HG03460 (cell line): ENCODE results near the gene SLC15A5.

ENCODE experiments used
- ATAC-seq: cut with Tn5 transposase; IDR thresholded peaks from one replicate; pipeline ENCODE4 v1.9.1; 2021; ENCODE audit not compliant: unreplicated experiment

SLC15A5 gene, protein sequence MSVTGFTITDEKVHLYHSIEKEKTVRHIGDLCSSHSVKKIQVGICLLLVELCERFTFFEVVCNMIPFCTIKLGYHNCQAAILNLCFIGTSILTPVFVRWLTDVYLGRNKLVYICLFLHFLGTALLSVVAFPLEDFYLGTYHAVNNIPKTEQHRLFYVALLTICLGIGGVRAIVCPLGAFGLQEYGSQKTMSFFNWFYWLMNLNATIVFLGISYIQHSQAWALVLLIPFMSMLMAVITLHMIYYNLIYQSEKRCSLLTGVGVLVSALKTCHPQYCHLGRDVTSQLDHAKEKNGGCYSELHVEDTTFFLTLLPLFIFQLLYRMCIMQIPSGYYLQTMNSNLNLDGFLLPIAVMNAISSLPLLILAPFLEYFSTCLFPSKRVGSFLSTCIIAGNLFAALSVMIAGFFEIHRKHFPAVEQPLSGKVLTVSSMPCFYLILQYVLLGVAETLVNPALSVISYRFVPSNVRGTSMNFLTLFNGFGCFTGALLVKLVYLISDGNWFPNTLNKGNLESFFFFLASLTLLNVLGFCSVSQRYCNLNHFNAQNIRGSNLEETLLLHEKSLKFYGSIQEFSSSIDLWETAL

DNA sequence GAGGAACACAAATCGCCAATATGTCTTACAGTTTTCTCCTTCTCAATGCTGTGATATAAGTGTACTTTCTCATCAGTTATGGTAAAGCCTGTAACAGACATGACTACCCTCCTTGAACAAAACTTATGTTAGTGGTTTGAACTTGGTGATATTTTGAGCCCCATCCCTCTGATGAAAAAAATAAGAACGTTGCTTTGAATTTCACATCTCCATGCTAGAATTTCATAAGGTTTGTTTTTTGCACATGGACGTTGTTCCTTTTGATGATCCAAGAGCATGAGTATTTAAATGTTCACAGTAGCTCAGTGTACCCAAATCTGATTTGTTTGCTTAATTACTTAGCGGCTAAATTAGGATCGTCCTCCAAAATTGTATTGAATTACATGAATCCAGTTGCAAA lies at the start of gene SLC15A5:
SLC15A5 (minus strand) TSS at position 101 of the 400 bp plus-strand sequence; CDS start at position 101, 0 bp downstream.
- ATAC-seq = no peak

DNA sequence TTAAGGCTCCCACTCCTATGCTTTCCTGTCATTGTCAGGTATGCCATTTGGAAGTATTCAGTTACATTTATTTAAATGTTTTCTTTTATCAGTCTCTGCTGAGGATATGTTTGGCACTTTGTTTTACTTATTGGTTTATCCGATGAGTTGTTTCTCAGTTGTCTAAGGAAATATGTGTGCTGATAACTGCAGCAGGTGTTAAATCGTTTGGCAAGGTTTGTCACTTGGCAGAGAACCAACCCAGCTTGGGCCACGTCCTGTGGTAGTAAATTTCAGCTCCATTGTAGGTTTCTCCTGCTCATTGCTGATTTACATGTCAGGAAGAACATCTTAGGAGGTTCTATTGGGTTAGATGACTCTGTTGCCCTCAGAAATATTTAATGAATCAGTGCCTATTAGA lies 47.9 kb upstream of the SLC15A5 start:
- no peak for ATAC-seq

DNA sequence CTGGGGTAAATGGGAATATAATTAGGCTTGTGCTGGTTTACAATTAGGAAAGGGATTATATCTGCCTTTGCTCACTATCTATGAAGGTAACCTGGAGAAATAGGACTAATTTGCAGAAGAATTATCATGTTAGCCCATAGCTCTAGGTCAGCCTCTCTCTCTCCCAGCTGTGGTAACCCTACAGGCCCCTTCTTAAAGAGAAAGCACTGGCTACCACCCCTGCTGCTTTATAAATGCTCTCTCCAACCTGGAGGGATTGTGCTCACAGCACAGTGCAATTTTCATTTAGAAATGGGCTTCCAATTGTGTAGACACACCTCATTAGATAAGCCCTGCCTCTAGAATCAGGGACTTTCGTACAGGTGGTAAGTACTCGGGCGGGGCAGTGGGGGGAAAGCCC lies 47.3 kb upstream of the SLC15A5 start:
- ATAC-seq = no peak

DNA sequence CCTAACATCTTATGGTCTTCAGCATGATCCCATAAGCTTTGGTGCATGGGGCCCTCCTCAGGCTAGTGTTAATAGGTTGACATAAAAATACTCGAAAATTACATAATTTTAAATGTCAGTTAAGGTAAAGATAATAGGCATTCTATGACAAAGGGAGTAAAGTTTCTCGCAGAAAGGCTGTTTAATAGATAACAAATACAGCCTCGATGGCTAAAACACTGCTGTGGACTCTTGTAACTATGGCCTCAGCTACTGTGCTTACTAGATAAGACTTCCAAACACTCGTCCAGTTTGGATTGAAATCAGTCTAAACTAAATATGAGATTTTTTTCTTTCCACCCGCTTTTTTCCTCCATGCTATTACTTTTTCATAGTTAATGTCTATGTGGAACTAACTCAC lies 46.8 kb upstream of the SLC15A5 start:
- no peak for ATAC-seq

DNA sequence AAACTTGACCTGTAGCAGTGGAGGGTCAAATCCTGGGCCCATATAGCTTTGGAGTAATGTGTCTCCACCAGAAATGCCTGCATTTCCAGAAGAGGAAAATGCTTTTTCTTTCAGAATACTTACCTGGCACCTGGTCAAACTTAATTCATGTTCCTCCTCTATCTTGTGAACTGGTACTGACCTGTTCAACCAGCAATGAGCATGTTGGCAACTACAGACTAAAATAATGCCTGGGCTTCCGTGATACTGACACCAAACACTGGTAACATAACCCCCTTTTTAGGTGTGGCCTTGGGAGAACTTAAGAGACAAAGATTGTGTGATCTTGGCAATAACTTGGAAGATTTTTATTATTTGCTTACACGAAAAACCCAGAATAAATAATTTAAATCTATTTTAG lies 46.2 kb upstream of the SLC15A5 start:
- ATAC-seq = no peak

DNA sequence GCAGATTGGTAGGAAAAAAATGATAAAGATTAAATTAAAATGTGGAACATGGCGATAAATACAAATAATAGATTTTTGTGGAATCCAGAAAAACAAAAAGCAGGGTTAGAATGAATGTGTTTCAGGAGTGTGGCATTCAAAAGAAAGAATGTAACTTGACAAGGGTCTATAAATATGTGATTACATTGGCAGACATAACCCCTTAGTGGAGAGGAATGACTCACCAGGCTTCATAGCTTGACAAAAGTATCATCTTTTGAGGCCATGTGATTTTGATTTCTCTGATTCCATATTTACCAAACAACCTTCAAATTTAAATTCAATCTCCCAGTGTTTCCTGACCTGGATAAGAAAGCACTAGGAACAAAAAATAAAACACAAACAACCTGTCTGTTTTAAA lies 45.5 kb upstream of the SLC15A5 start:
- no peak for ATAC-seq

DNA sequence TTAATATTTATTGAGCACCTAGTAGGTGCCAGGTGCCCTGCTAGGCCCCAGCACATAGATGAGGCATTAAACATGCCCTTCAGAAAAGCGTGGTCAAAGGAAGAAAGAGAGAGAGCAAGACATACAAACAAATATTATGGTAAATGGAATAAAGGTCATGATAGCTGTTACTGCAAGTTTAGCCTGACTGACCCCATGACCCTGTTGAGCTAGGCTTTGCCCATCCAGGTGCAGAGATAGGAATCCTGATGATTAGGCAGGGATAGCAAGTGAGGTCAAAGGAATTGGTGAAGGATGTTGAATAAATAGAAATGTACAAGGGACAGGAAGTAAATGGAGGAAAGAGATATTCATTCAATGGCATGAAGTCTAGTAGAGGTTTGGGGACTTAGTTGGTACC lies 33.4 kb upstream of the SLC15A5 start:
- no peak for ATAC-seq

DNA sequence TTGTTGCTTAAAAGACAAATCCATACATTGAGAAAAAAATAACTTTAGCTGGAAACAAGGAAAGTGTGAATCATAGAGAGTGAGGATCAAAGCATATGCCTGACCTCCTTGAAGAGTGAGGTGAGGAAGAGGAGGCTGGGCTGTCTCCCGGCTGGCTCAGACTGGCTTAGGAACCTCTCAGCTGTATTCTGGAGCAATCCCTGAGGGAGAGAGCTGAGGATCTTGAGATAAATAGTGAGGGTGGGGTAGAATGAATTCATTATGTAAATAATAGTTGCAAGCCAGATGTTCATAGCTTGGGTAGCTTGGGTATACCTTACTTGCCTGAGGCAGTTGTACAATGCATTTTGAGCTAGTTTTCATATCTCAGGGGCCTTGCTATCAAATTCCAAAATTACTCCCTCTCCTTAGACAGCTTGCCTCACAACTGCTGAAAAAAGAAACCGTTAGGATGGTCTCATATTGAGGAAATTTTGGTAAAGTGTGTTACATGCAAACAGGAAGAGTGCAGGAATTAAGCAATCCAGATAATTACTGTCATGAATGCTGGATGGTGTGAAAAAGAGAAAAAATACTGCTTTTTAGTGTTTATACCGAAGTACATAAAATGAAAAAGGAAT lies 30.5 kb upstream of the SLC15A5 start:
- no peak for ATAC-seq

DNA sequence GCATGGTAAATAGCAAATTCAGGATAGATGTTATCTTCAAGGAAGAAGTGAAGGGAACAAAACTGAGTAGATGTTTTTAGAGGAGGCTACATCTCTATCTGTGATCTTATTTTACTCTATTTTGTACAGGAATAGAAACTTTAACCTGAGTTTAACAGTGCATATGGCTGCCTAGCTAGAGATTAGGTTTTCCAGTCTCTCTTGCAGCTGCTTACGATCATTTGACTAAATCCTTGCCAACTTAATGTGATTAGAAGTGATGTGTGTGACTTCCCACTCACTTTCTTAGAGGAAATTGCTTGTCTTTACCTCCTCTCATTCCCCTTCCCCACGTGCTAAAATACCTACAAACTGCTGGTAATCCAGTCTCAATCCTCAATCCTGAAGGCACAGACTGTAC lies 26.5 kb upstream of the SLC15A5 start:
- ATAC-seq = no peak

DNA sequence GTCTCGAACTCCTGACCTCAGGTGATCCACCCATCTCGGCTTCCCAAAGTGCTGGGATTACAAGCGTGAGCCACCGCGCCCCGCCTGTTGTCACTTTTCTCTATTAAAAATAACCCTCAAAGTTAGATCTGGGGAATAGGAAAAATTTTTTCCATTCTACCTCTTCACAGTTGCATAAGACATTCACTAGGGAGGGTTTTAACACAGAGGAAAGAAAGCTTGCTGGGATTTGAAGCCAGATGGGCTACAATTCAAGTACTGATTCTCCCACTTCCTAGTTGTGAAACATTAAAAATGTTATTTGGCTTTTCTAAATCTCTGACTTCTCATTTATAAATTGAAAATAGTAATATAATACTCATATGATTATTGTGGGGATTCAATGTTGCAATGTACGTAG lies 23.3 kb upstream of the SLC15A5 start:
- ATAC-seq = no peak

DNA sequence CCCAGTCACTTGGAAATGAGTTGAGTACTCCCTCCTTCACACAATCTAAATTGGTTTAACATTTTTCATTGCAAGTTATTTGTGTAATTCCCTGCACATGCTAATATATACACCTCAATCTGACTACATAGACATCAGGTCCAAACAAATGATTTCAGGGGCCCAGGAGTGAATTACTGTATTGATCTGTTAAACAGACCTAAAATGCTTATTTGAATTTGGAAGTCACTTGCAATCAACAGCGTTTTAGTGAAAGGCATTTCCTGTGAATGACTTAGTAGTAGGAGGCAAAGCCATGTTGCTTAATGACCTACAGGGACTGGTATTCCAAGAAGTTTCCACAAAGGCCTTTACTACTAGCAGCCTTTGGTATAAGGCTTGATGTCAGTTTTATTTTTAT lies 22.6 kb upstream of the SLC15A5 start:
- ATAC-seq = no peak

DNA sequence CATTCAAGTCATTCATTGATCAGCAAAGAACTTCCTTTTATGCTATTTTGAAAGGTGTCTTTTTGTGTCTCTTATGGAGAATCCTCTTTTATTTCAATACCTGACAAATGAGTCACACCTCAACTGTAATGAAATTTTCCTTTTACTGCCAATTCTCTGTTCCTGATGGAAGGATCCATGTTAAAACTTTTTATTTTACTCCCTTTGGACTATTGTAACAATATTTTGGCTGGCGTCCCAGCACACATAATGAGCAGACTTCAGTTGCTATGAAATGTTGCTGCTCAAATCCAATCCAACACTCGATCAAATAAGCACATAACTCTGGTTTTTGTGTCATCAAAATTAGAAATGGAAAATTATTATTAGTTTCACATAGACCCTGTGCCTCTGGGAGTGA lies 21.9 kb upstream of the SLC15A5 start:
- no peak for ATAC-seq

DNA sequence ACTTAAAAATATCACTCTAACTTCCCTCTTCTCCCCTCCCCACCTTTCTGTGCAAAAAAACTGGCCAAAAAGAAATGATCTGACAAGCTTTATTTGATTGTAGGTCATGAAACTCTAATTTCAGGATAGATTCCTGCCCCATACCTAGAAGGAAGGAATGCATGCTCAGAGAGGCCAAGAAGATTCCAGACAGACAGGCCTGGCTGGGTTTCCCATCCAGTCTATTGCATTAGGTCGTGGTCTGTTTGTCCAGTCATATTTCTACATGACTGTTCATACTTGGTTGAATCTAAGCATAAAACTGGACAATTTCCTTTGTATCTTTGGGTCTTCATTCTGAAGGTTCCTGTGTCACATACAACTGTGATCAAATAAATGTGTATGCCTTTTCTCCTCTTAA lies 20.0 kb upstream of the SLC15A5 start:
- no peak for ATAC-seq

DNA sequence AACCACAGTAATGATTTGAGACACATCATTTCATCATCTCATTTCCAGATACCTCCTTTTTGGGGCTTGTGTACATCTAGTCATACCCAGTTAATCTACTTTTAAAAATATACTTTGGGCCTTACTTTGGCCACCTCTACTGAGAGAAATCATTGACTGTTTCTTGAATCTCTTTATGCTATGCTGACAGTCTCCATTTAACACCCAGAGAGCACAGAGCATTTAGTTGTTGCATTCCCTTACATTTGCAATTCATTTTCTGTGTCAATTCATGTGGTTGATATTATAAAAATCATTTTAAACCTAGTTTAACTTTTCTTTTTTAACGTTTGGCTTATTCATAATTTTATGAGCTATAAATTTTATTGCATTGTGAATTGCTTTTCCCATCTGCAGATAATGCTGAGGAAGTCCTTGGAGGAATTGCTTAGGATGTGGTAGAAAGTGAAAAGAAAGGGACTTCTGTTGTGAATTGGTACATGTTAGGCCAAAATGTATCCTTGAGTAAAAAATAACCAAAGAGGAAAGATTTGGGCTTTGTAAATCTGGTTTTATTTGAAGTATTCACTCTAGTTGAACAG lies 17.0 kb upstream of the SLC15A5 start:
- ATAC-seq = no peak

DNA sequence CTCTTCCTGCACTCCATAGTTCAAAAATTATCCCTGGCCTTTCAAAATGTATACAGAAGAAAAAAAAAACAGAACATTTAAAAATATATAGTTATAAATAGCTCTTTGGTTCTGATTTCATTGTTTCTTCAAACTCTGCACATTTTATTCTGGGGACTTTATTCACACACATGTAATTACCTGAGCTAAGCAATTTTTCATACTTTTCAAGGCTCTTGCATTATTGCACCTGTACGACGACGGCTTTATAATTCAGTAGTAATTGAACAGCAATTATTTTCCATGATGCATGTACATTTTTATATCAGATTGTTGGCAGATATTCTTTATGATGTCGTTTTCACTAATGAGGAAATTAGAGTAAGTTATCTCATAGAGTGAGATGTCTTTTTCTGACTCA lies 13.5 kb upstream of the SLC15A5 start:
- ATAC-seq = no peak

DNA sequence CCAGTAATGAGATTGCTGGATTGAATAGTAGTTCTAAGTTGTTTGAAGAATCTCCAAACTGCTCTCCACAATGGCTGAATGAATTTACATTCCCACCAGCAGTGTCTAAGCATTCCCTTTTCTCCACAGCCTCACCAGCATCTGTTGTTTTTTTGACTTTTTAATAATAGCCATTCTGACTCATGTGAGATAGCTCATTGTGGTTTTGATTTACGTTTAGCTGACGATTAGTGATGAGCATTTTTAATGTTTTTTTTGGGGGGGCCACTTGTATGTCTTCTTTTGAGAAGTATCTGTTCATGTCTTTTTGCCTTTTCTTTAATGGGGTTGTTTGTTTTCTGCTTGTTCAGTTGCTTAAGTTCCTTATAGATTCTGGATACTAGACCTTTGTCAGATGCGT lies 8.1 kb upstream of the SLC15A5 start:
- no peak for ATAC-seq

DNA sequence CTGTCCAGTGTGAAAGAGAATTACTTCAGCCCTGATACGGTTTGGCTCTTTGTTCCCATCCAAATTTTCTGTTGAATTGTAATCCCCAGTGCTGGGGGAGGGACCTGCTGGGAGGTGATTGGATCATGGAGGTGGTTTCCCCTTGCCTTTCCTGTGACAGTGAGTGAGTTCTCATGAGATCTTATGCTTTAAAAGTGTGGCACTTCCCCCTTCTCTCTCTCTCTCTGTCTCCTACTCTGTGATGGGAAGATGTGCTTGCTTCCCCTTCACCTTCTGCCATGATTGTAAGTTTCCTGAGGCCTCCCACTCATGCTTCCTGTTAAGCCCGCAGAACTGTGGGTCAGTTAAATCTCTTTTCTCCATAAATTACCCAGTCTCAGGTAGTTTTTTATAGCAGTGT lies 5.5 kb upstream of the SLC15A5 start:
- ATAC-seq = no peak

DNA sequence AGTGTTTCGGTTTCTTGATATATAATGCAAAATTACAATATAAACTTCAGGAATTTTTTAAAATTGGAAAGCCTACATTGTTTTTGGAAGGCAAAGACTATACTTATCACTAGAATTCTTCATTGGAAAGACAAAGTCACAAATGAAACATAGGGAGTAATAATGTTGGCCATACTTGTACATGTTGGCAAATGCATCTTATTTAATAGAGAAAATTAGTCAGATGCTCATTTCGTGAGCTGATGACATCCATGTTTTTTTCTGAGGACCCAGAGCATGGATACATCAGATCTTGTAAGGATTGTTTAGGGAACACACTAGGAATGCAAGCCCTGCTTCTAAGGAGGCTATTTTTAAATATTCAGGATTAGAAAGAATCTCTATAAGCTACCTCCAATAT lies 4.6 kb upstream of the SLC15A5 start:
- no peak for ATAC-seq

DNA sequence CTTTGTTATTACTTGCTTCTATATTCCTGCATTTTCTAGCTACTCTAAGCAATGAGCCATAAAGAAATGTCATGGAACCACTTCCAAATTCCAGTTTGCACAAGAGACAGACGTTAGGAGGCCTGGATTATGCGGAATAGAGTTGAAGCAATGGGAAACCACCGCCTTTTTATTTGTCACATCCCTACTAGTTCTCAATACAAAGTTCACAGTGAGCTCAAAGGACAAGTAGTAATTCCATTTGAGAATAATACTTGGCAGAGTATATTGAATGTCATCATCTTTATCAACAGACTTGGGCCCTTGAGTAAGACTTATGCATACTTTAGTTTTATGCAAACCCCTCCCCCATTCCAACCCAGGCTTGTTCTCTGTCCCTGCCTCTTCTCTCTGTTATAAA lies 3.7 kb upstream of the SLC15A5 start:
- ATAC-seq = no peak

DNA sequence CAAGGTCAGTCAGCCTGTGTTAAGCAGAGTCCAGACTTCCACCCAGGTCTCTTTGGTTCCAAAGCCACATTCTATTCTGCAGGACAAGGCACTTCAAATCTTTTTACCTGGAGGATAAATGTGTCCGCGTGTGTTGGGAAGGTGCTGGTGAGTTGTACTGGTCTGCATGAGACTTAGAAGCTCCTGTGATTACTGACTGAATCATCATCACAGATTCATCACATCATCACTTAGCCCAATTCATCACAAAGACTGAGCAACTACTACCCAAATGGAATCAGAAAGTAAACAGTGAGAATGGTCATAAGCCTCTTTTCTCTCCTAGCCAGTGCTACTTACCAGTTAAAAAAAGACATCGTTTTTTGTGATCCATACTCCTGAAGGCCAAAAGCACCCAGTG lies 5.3 kb downstream of the SLC15A5 start:
- no peak for ATAC-seq

DNA sequence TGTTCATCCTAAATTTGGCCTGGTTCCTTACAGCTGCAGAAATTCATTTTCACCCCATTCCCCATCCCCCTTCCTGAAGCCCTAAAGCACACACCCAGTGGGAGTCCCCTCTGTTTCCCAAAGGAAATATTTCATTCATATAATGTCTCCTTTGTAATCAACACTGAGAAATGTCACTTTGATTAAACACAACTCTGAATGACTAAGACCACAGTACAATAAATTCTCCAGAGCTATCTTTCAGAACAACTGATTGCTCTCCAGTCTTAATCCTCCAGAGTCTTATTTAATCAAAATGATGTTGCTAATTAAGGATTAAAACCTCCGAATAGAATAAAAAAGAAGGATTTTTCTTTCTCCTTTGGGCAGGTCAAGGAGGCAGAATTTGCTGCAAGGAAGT lies 6.4 kb downstream of the SLC15A5 start:
- no peak for ATAC-seq

DNA sequence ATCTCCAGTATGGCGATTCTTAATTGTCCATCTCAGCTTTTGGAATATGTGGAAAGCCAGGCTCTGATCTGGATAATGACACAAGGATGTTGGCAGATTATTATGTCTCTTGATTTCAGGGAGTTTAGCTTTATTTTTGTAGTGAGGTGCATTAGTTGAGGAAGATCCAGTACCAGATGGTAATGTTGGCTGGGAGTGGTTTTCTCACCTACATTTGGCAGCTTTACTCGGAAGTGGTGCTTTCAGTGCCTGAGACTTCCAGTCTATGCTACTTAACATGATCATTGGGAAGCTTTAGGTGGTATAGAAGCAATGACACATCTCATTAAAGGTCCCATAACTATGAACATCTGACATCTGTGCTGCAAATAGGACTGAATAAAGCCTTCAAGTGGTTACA lies 7.5 kb downstream of the SLC15A5 start:
- ATAC-seq = no peak
